Posterior vena cava (tissue), 2 donors: ENCODE results near the gene DLGAP5. TPM values are rescaled to one million over a fixed set of nuclear protein-coding genes. Genes with fewer than 3 reads are reported as not detected.
A peak's percentile ranks its signal among the peaks of the same experiment; 100 is the strongest.

Experiments
- DNase-seq: peaks from one replicate; pipeline ENCODE4 v3.0.0-alpha.2; 2020; ENCODE audit warnings: low spot score
- intact Hi-C, 2 donors: fragments of 100-400 bp; cut with DNase I; formaldehyde crosslinking; loops; one replicate each; pipeline versions ENCODE4 v1.14.1 to v1.14.2; 2022 to 2023
- total RNA-seq, 2 donors: library from RNA; stranded (reverse); fragmentation: NEBNext Ultra II Directional; extraction: Animal tissue kit (Norgen Biotek cat#: 25700); gene quantifications; one replicate each; pipeline ENCODE4 v1.2.1, GENCODE V29; 2021
- donor health status: DM: yes; HTN: yes; CAD: no.
- donor health status: DM: yes; HTN: yes; CAD: no.

DLGAP5 gene
- total RNA-seq, 2 donors from 2014 or later, result 0.10 to 0.69 TPM

DNA sequence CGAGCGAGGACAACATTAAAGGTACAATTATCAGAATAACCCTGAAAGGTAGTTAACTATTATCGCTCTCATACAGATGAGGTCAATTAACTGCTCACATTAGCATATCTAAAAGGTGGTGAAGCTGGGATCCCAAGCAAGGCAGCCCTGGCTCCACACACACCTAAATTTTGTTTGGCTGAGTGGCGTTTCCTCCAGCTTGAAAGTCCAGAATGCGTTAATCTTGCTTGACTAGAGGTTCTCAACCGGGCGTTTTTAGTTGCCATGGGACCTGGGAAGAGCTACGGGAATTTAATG lies 531 bp downstream of the DLGAP5 start:
- DNase-seq, result no peak
- intact Hi-C loops, result no loop called here

DNA sequence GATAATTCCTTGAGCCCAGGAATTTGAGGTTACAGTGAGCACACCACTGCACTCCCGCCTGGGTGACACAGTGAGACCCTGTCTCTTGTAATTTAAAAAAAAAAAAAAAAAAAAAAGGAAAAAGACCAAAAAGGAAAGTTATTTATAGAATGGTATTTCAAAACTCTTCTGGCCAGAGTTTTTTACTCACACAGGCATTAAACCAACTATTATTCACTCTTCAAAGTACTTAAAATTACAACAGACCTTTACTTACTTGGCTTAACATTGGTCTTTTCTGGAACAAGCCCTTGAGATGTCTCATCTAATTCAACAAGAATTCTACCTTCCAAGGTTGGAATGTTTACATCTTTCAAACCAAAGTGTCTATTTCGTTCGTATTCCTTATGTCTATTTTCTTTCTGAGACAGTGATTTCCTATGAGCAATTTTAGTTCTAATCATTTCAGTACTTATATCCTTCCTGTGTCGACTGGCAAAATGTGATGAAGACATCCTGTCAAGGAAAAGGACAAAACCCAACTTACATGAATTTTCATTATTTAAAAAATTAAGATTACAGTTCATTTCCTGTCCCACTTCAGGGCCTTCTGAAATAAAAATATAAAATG lies 2.6 kb downstream of the DLGAP5 start:
- DNase-seq, result no peak
- intact Hi-C loops, result no loop called here

DNA sequence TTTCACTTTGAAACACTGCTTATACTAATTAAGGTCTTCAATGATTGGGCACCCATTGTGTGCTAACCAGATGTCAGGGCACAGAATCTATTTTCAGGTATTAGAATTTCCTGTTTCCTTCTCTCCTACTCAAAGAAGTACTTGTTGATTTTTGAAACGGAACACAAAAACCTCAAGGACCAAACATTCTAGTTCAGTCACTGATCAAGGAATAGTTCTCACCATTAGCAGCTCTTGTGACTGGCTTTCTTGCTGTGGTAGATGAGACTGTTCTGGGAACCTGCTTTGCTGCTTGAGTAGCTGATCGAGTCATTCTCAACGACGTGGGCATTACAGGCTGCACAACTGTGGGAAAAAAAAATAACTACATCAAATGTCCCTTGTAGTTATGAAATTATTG lies 11.0 kb downstream of the DLGAP5 start:
- no peak for DNase-seq
- intact Hi-C loops, result no loop called here

DNA sequence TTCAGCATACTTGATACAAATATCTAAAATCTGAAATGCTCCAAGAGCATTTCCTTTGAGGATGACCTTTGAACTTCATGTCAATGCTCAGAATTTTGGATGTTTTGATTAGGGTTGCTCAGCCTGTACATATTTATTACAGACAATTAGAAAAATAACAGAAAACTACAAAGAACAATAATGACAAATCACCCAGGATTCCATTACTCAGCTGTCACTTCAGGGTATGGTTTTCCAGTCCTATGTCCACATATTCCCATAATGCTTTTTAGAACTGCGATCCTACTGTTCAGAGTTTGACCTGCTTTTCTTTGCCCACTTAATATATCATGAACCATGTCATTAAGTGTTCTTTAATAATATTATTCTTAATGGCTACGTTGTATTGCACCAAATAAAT lies 11.4 kb downstream of the DLGAP5 start:
- intact Hi-C loops, result no loop called here
- no peak for DNase-seq

DNA sequence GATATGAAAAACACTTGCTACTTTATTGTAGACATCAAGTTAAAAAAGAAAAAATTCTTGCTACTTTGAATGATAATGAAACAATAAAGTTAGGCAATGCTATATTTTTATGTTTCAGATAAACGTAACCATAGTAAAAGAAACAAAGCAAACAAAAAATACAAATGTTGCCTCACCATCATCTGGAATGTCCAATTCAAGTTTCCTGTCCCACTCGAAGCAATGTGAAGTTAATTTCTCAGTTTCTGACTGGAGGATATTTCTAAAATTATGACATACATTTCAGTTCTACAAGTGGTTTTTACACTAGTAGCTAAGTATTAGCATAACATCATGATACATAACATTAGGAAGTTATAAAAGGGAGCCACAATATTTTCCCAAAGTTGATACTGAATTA lies 20.9 kb downstream of the DLGAP5 start:
- DNase-seq, result no peak
- intact Hi-C loops, result no loop called here

GRCh38 chr14:55160989-55161388 lies 30.4 kb downstream of the DLGAP5 start:
- intact Hi-C loops, result loop anchor here in 1 of 2 donors (5.0 kb wide), 1 partner anchor 69 kb away; no protein-coding TSS in a partner anchor
- no peak for DNase-seq

- intact Hi-C loops, result no loop called here
- no peak for DNase-seq
Observed at GRCh38 chr14:55158412-55158811, 33.0 kb downstream of the DLGAP5 start.

- DNase-seq, result no peak
- intact Hi-C loops, result no loop called here
Observed at GRCh38 chr14:55157080-55157479, 34.3 kb downstream of the DLGAP5 start.

- DNase-seq, result no peak
- intact Hi-C loops, result no loop called here
Observed at GRCh38 chr14:55153951-55154350, 37.4 kb downstream of the DLGAP5 start.

DNA sequence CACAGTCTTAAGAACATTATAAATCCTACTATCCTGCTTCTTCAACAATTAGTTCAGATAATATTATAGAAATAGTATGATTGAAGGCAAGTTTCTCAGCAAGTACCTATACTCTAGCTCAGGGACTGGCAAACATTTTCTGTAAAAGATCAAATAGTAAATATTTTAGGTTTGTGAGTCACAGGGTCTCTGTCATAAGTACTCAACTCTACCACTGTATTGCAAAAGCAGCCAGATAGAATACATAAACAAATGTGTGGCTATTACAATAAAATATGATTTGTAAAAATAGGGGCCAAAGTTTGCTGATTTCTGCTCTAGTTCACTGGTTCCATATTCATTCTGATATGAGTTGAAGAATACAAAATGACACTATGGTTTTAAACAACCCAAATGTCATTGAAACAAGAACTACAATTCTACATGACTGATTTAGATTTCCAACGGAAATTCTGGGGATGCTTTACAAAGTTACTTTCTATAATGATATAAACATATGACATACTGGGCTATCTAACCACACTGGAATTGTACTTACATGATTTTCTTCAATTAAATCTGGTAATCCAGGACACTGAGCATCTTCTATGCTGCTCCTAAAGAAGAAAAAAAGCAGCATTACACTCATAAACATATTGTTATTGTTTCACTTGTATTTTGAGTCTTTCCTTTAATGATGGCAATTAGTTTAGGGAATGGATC lies 39.2 kb downstream of the DLGAP5 start:
- intact Hi-C loops, result no loop called here
- no peak for DNase-seq

GRCh38 chr14:55151601-55152000 lies 39.8 kb downstream of the DLGAP5 start:
- DNase-seq, result no peak
- intact Hi-C loops, result no loop called here

GRCh38 chr14:55146425-55146824 lies 45.0 kb downstream of the DLGAP5 start:
- DNase-seq, result no peak
- intact Hi-C loops, result no loop called here

- DNase-seq, result no peak
- intact Hi-C loops, result no loop called here
Observed at GRCh38 chr14:55142466-55142865, 48.9 kb downstream of the DLGAP5 start.

GRCh38 chr14:55141825-55142224 lies 49.6 kb downstream of the DLGAP5 start:
- no peak for DNase-seq
- intact Hi-C loops, result no loop called here

DNA sequence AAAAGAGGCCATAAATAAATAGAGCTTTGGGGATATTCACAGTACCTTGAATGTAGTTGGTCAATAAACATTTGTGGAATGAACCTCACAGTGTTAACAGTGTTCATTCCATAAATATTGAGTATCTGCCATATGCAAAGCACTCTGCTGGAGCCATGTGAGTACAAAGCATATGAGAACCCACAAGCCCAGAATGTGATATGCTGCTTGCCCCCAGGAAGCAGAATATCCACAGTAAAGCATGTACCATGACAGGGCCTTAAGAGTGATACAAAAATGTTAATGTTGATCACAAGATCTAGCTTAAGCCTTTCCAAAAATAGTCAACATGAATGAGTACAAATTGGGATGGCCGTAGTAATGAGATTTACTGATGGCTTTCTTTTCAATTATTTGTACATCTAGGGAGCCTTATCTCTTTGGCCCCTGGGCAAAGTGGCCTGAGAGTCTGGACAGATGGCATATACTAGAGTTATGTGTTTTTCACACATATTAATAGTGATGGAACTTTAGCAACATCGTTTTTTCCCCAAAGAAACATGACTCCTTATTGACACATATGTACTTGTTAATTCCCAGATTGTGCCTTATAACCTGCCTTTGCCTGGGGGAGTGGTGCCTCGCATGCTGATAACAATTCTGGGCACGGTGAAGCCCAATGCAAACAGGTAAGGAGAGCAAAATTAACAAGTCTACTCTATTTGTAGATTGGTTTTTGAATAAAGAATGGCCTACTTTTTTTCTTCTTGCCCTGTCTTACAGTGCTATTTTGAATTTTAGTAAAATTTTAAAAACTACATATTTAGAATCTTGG lies 51.5 kb downstream of the DLGAP5 start:
- intact Hi-C loops, result no loop called here
- DNase-seq, result no peak

GRCh38 chr14:55139141-55139540 lies 52.2 kb downstream of the DLGAP5 start:
- intact Hi-C loops, result no loop called here
- DNase-seq, result no peak

DNA sequence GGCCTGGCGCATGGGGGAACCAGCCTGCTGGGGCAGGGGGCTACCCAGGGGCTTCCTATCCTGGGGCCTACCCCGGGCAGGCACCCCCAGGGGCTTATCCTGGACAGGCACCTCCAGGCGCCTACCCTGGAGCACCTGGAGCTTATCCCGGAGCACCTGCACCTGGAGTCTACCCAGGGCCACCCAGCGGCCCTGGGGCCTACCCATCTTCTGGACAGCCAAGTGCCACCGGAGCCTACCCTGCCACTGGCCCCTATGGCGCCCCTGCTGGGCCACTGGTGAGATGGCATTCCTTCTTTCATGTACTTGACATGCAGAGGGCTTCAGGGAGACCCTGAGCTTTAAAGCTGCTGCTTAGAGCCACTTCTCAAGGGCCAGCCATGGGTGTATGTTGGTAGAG lies 53.3 kb downstream of the DLGAP5 start:
- intact Hi-C loops, result no loop called here
- no peak for DNase-seq

GRCh38 chr14:55136885-55137786 lies 54.2 kb downstream of the DLGAP5 start:
- DNase-seq, result peak; percentile 88
- intact Hi-C loops, result no loop called here

- DNase-seq, result no peak
- intact Hi-C loops, result no loop called here
Observed at GRCh38 chr14:55136241-55136640, 55.1 kb downstream of the DLGAP5 start.

- no peak for DNase-seq
- intact Hi-C loops, result loop anchor here (5.0 kb wide), 1 partner anchor 41 kb away; no protein-coding TSS in a partner anchor
Observed at GRCh38 chr14:55133416-55133815, 58.0 kb downstream of the DLGAP5 start.
